GM19035 (cell line): ENCODE results near the gene CD163L1.
"Not testable (repeated sequence)": the region's sequence is repeated elsewhere in the genome, so short reads cannot be mapped to it uniquely, and the experiment has no call there.

Source experiments
- ATAC-seq: cut with Tn5 transposase; IDR thresholded peaks from one replicate; pipeline ENCODE4 v1.9.1; 2021; ENCODE audit not compliant: unreplicated experiment

The CD163L1 gene

GRCh38 chr12:7337790-7338189 is 106.2 kb downstream of the CD163L1 start:
- ATAC-seq, result not testable (repeated sequence)

- ATAC-seq, result no peak
These were observed 116.0 kb downstream of the CD163L1 start for GRCh38 chr12:7327918-7328317.

GRCh38 chr12:7324176-7324575 is 119.8 kb downstream of the CD163L1 start:
- ATAC-seq, result no peak

GRCh38 chr12:7322599-7322998 is 121.4 kb downstream of the CD163L1 start:
- no peak for ATAC-seq

GRCh38 chr12:7321624-7322023 is 122.3 kb downstream of the CD163L1 start:
- ATAC-seq, result no peak

GRCh38 chr12:7319930-7320329 is 124.0 kb downstream of the CD163L1 start:
- ATAC-seq, result no peak

GRCh38 chr12:7310070-7310469 is 133.9 kb downstream of the CD163L1 start:
- no peak for ATAC-seq
